ENCODE measurements around the gene SNAPC5. TPM values are rescaled to one million over a fixed set of nuclear protein-coding genes. Genes with fewer than 3 reads are reported as not detected.

The SNAPC5 gene
- 26.1 TPM for polyA plus RNA-seq (2013, experiment 1 of 4)
- 28.7 TPM for polyA plus RNA-seq (2013, experiment 2 of 4)
- 26.6 TPM for polyA plus RNA-seq (2013, experiment 3 of 4)
- polyA plus RNA-seq (2013, experiment 4 of 4): 26.7 TPM

GRCh38 chr15:66497502-66498455, at the start of gene SNAPC5:
Gene SNAPC5 (minus strand): TSS chr15:66497762. CDS start chr15:66497731, 31 bp downstream.
- Histone ChIP-seq H3K36me3 (ENCODE audit: control insufficient read depth, insufficient read depth, low read length) (peaks cover 47% of the 10 kb centered on the region), H3K27me3 (ENCODE audit: control insufficient read depth, insufficient read depth, low read length, poor library complexity, severe bottlenecking) (no peaks in the 10 kb centered on the region), H3K4me1 (ENCODE audit: control insufficient read depth, insufficient read depth, low read length) (peaks cover 9% of the 10 kb centered on the region), H3K4me3 (ENCODE audit: insufficient read depth, low read depth, low read length) (peak within 1 kb of the TSS; percentile 55), H3K27ac (ENCODE audit: insufficient read depth, low read depth, low read length, poor library complexity, severe bottlenecking) (peak within 1 kb of the TSS; percentile 61), H3K9me3 (ENCODE audit: control insufficient read depth, low read length) (no peaks in the 10 kb centered on the region)
- 12% methylated on average over 43 of the region's 43 CpGs for WGBS, 2 experiments

- H3K9me3 ChIP-seq (ENCODE audit: control insufficient read depth, low read length): no peaks in the 10 kb centered on the region
- no peak overlapping the region for H3K27ac ChIP-seq (ENCODE audit: insufficient read depth, low read depth, low read length, poor library complexity, severe bottlenecking)
- H3K27me3 ChIP-seq (ENCODE audit: control insufficient read depth, insufficient read depth, low read length, poor library complexity, severe bottlenecking): no peaks in the 10 kb centered on the region
- H3K4me1 ChIP-seq (ENCODE audit: control insufficient read depth, insufficient read depth, low read length): no peaks in the 10 kb centered on the region
- H3K4me3 ChIP-seq (ENCODE audit: insufficient read depth, low read depth, low read length): no peak overlapping the region
- WGBS, 2 experiments: 89 to 95% methylated on average over 1 of the region's 1 CpG
- H3K36me3 ChIP-seq (ENCODE audit: control insufficient read depth, insufficient read depth, low read length): peaks cover 14% of the 10 kb centered on the region
Measured at GRCh38 chr15:66545255-66545654, 47.7 kb upstream of the SNAPC5 start.

GRCh38 chr15:66542896-66543295, 45.3 kb upstream of the SNAPC5 start:
- Histone ChIP-seq H3K27me3 (ENCODE audit: control insufficient read depth, insufficient read depth, low read length, poor library complexity, severe bottlenecking) (no peaks in the 10 kb centered on the region), H3K27ac (ENCODE audit: insufficient read depth, low read depth, low read length, poor library complexity, severe bottlenecking) (no peak overlapping the region), H3K4me3 (ENCODE audit: insufficient read depth, low read depth, low read length) (no peak overlapping the region), H3K36me3 (ENCODE audit: control insufficient read depth, insufficient read depth, low read length) (peaks cover 18% of the 10 kb centered on the region), H3K4me1 (ENCODE audit: control insufficient read depth, insufficient read depth, low read length) (no peaks in the 10 kb centered on the region), H3K9me3 (ENCODE audit: control insufficient read depth, low read length) (no peaks in the 10 kb centered on the region)
- 93 to 98% methylated on average over 3 of the region's 4 CpGs for WGBS, 2 experiments

GRCh38 chr15:66535056-66535455, 37.5 kb upstream of the SNAPC5 start:
- Histone ChIP-seq H3K36me3 (ENCODE audit: control insufficient read depth, insufficient read depth, low read length) (peaks cover 12% of the 10 kb centered on the region), H3K9me3 (ENCODE audit: control insufficient read depth, low read length) (no peaks in the 10 kb centered on the region), H3K27ac (ENCODE audit: insufficient read depth, low read depth, low read length, poor library complexity, severe bottlenecking) (no peak overlapping the region), H3K4me3 (ENCODE audit: insufficient read depth, low read depth, low read length) (no peak overlapping the region), H3K27me3 (ENCODE audit: control insufficient read depth, insufficient read depth, low read length, poor library complexity, severe bottlenecking) (no peaks in the 10 kb centered on the region), H3K4me1 (ENCODE audit: control insufficient read depth, insufficient read depth, low read length) (no peaks in the 10 kb centered on the region)
- 89 to 91% methylated on average over 9 of the region's 9 CpGs for WGBS, 2 experiments

- Histone ChIP-seq H3K4me1 (ENCODE audit: control insufficient read depth, insufficient read depth, low read length) (no peaks in the 10 kb centered on the region), H3K4me3 (ENCODE audit: insufficient read depth, low read depth, low read length) (no peak overlapping the region), H3K27me3 (ENCODE audit: control insufficient read depth, insufficient read depth, low read length, poor library complexity, severe bottlenecking) (no peaks in the 10 kb centered on the region), H3K36me3 (ENCODE audit: control insufficient read depth, insufficient read depth, low read length) (peaks cover 7% of the 10 kb centered on the region), H3K27ac (ENCODE audit: insufficient read depth, low read depth, low read length, poor library complexity, severe bottlenecking) (no peak overlapping the region), H3K9me3 (ENCODE audit: control insufficient read depth, low read length) (no peaks in the 10 kb centered on the region)
- WGBS, 2 experiments: 91% methylated on average over 4 of the region's 4 CpGs
Measured at GRCh38 chr15:66524838-66525237, 27.3 kb upstream of the SNAPC5 start.

GRCh38 chr15:66523926-66524325, 26.4 kb upstream of the SNAPC5 start:
- H3K27me3 ChIP-seq (ENCODE audit: control insufficient read depth, insufficient read depth, low read length, poor library complexity, severe bottlenecking): no peaks in the 10 kb centered on the region
- H3K4me1 ChIP-seq (ENCODE audit: control insufficient read depth, insufficient read depth, low read length): no peaks in the 10 kb centered on the region
- whole genome bisulfite sequencing, 2 experiments: 90% methylated on average over 3 of the region's 3 CpGs; no CpG with 5 or more reads in 1 of the 2 experiments
- H3K4me3 ChIP-seq (ENCODE audit: insufficient read depth, low read depth, low read length): no peak overlapping the region
- peaks cover 8% of the 10 kb centered on the region for H3K36me3 ChIP-seq (ENCODE audit: control insufficient read depth, insufficient read depth, low read length)
- no peak overlapping the region for H3K27ac ChIP-seq (ENCODE audit: insufficient read depth, low read depth, low read length, poor library complexity, severe bottlenecking)
- no peaks in the 10 kb centered on the region for H3K9me3 ChIP-seq (ENCODE audit: control insufficient read depth, low read length)

GRCh38 chr15:66515901-66516322, 18.4 kb upstream of the SNAPC5 start:
- Histone ChIP-seq H3K4me3 (ENCODE audit: insufficient read depth, low read depth, low read length) (no peak overlapping the region), H3K27me3 (ENCODE audit: control insufficient read depth, insufficient read depth, low read length, poor library complexity, severe bottlenecking) (no peaks in the 10 kb centered on the region), H3K9me3 (ENCODE audit: control insufficient read depth, low read length) (no peaks in the 10 kb centered on the region), H3K4me1 (ENCODE audit: control insufficient read depth, insufficient read depth, low read length) (no peaks in the 10 kb centered on the region), H3K36me3 (ENCODE audit: control insufficient read depth, insufficient read depth, low read length) (peaks cover 10% of the 10 kb centered on the region), H3K27ac (ENCODE audit: insufficient read depth, low read depth, low read length, poor library complexity, severe bottlenecking) (no peak overlapping the region)
- 92% methylated on average over 2 of the region's 2 CpGs for WGBS, 2 experiments

- 94% methylated on average over 3 of the region's 3 CpGs for WGBS, 2 experiments
- no peak overlapping the region for H3K4me3 ChIP-seq (ENCODE audit: insufficient read depth, low read depth, low read length)
- H3K9me3 ChIP-seq (ENCODE audit: control insufficient read depth, low read length): no peaks in the 10 kb centered on the region
- H3K27ac ChIP-seq (ENCODE audit: insufficient read depth, low read depth, low read length, poor library complexity, severe bottlenecking): no peak overlapping the region
- peaks cover 6% of the 10 kb centered on the region for H3K36me3 ChIP-seq (ENCODE audit: control insufficient read depth, insufficient read depth, low read length)
- H3K27me3 ChIP-seq (ENCODE audit: control insufficient read depth, insufficient read depth, low read length, poor library complexity, severe bottlenecking): no peaks in the 10 kb centered on the region
- no peaks in the 10 kb centered on the region for H3K4me1 ChIP-seq (ENCODE audit: control insufficient read depth, insufficient read depth, low read length)
Measured at GRCh38 chr15:66514586-66514985, 17.0 kb upstream of the SNAPC5 start.

- H3K4me3 ChIP-seq (ENCODE audit: insufficient read depth, low read depth, low read length): no peak overlapping the region
- H3K36me3 ChIP-seq (ENCODE audit: control insufficient read depth, insufficient read depth, low read length): no peaks in the 10 kb centered on the region
- peaks cover 2% of the 10 kb centered on the region for H3K4me1 ChIP-seq (ENCODE audit: control insufficient read depth, insufficient read depth, low read length)
- H3K9me3 ChIP-seq (ENCODE audit: control insufficient read depth, low read length): no peaks in the 10 kb centered on the region
- no peak overlapping the region for H3K27ac ChIP-seq (ENCODE audit: insufficient read depth, low read depth, low read length, poor library complexity, severe bottlenecking)
- WGBS, 2 experiments: 98% methylated on average over 2 to 3 of the region's 3 CpGs
- H3K27me3 ChIP-seq (ENCODE audit: control insufficient read depth, insufficient read depth, low read length, poor library complexity, severe bottlenecking): no peaks in the 10 kb centered on the region
Measured at GRCh38 chr15:66508293-66508883, 10.8 kb upstream of the SNAPC5 start.

- WGBS, 2 experiments: 69 to 77% methylated on average over 4 of the region's 4 CpGs
- H3K4me1 ChIP-seq (ENCODE audit: control insufficient read depth, insufficient read depth, low read length): peaks cover 12% of the 10 kb centered on the region
- H3K36me3 ChIP-seq (ENCODE audit: control insufficient read depth, insufficient read depth, low read length): peaks cover 16% of the 10 kb centered on the region
- H3K4me3 ChIP-seq (ENCODE audit: insufficient read depth, low read depth, low read length): peak overlapping the region; percentile 81
- no peaks in the 10 kb centered on the region for H3K27me3 ChIP-seq (ENCODE audit: control insufficient read depth, insufficient read depth, low read length, poor library complexity, severe bottlenecking)
- H3K27ac ChIP-seq (ENCODE audit: insufficient read depth, low read depth, low read length, poor library complexity, severe bottlenecking): no peak overlapping the region
- H3K9me3 ChIP-seq (ENCODE audit: control insufficient read depth, low read length): no peaks in the 10 kb centered on the region
Measured at GRCh38 chr15:66505818-66506217, 8.3 kb upstream of the SNAPC5 start.

Measured in ectodermal cell (in vitro differentiated cells).